PC-3 (cell line): ENCODE measurements around the gene KRT23. TPM values are rescaled to one million over a fixed set of nuclear protein-coding genes. Genes with fewer than 3 reads are reported as not detected.

Experiments
- ATAC-seq: fragments of 200-7000 bp; cut with Tn5 transposase; 2 replicates; pipeline ENCODE4 v1.9.1; 2020; ENCODE audit warnings: mild to moderate bottlenecking, moderate library complexity
- BruUV-seq: library from RNA; stranded (reverse); fragments of 400-500 nt; replicated peaks from 2 replicates; lab custom pipeline; 2021; lab: Mats Ljungman, UMichigan
- CTCF ChIA-PET: fragments of 300-600 bp; sonication (Branson Sonifier 250); formaldehyde crosslinking; loops from one replicate; lab custom pipeline; 2022; ENCODE audit warnings: antibody characterized with exemption; lab: Charles Lee
- POLR2A ChIA-PET: fragments of 300-600 bp; sonication (Branson Sonifier 250); formaldehyde crosslinking; loops from one replicate; lab custom pipeline; 2022; ENCODE audit warnings: antibody characterized with exemption; ENCODE audit not compliant: unreplicated experiment; lab: Charles Lee
- DNase-seq: peaks from one replicate; pipeline ENCODE4 v3.0.0-alpha.2; 2015
- H2AFZ ChIP-seq: fragments of 300-600 bp; sonication (generic); 2 replicates; pipeline ENCODE4 v1.6.0; 2016; ENCODE audit warnings: antibody characterized with exemption, low read length
- H3F3A ChIP-seq: fragments of 300-600 bp; sonication (generic); one replicate; pipeline ENCODE4 v1.6.0; 2017; ENCODE audit warnings: antibody characterized with exemption, low read length, control low read depth, mild to moderate bottlenecking; ENCODE audit not compliant: unreplicated experiment
- H3K27ac ChIP-seq: fragments of 300-600 bp; sonication (generic); 2 replicates; pipeline ENCODE4 v1.5.1; 2016; ENCODE audit warnings: mild to moderate bottlenecking, low read length
- H3K27me3 ChIP-seq: fragments of 300-600 bp; sonication (generic); 2 replicates; pipeline ENCODE4 v1.6.1; 2016; ENCODE audit warnings: low read length, mixed read lengths
- H3K36me3 ChIP-seq: fragments of 300-600 bp; sonication (generic); 2 replicates; pipeline ENCODE4 v1.6.1; 2016; ENCODE audit warnings: low read depth, mixed run types, low read length, mixed read lengths
- H3K4me1 ChIP-seq: fragments of 300-600 bp; sonication (generic); 2 replicates; pipeline ENCODE4 v1.5.1; 2016; ENCODE audit warnings: low read length; ENCODE audit not compliant: insufficient read depth
- H3K4me2 ChIP-seq: fragments of 300-600 bp; sonication (generic); 2 replicates; pipeline ENCODE4 v1.6.0; 2016; ENCODE audit warnings: low read length
- H3K4me3 ChIP-seq: fragments of 300-600 bp; sonication (generic); 2 replicates; pipeline ENCODE4 v1.5.1; 2016; ENCODE audit warnings: mild to moderate bottlenecking, low read length, mixed read lengths
- H3K79me2 ChIP-seq: fragments of 300-600 bp; sonication (generic); 2 replicates; pipeline ENCODE4 v1.6.1; 2017; ENCODE audit warnings: low read length, mixed read lengths
- H3K9ac ChIP-seq: fragments of 300-600 bp; sonication (generic); 2 replicates; pipeline ENCODE4 v1.6.0; 2016; ENCODE audit warnings: mild to moderate bottlenecking, low read length
- H3K9me2 ChIP-seq: fragments of 300-600 bp; sonication (generic); replicated peaks from 2 replicates; pipeline ENCODE4 v1.6.1; 2016; ENCODE audit warnings: mixed run types, low read length, mixed read lengths
- H3K9me3 ChIP-seq: fragments of 300-600 bp; sonication (generic); 2 replicates; pipeline ENCODE4 v1.6.1; 2016; ENCODE audit warnings: low read length, mixed read lengths
- H4K20me1 ChIP-seq: fragments of 300-600 bp; sonication (generic); 2 replicates; pipeline ENCODE4 v1.6.1; 2016; ENCODE audit warnings: low read length, mixed read lengths
- EZH2 ChIP-seq: fragments of 300-600 bp; sonication (generic); IDR thresholded peaks from one replicate; pipeline ENCODE4 v1.6.1; 2017; ENCODE audit warnings: antibody characterized with exemption, mild to moderate bottlenecking, low read length; ENCODE audit not compliant: unreplicated experiment
- EZH2phosphoT487 ChIP-seq: fragments of 300-600 bp; sonication (generic); IDR thresholded peaks from 2 replicates; pipeline ENCODE4 v1.6.1; 2018; ENCODE audit warnings: mild to moderate bottlenecking, antibody characterized with exemption, low read length, borderline replicate concordance
- intact Hi-C: fragments of 100-400 bp; cut with micrococcal nuclease; formaldehyde crosslinking; loops from 2 replicates; pipeline ENCODE4 v1.9.0; 2023
- total RNA-seq: library from RNA; depleted of rRNA; stranded (reverse); fragments of >200 nt; gene quantifications from 2 replicates; pipeline ENCODE4 v1.2.3, GENCODE V29; 2014
- TF ChIP-seq, protein P1 (sequence below): fragments of 300-600 bp; sonication (generic); conservative IDR thresholded peaks from 2 replicates; pipeline ENCODE4 v1.5.1; 2017; ENCODE audit warnings: antibody characterized with exemption, low read depth, mild to moderate bottlenecking, low read length

The KRT23 gene
- total RNA-seq, 1 experiment from 2014 or later = not detected

DNA sequence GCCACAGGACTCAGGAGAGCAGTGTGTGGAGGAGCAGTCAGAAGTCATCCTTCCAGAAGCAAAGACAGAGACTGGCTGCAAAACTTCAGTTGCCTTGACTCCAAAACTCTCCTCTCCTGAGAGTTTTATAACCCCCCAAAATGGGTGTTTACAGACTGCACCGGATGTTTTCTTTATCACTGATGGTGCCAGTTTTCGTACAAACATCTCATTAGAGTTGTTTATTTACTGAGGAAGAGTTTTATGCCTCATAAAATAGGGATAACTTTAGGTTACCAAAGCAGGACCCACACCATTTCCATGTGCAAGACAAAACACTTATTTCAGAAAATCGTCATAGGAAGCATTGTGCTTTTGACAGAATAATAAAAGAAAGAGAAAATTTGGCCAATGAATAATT is 46.8 kb upstream of the KRT23 start, which contains the start of gene KRT40:
TSS of gene KRT40 (minus strand) at position 101 of the 400 bp plus-strand sequence. CDS start at position 48, 53 bp downstream.
- Histone ChIP-seq H3K36me3 (no peaks in the 10 kb centered on the region), H3K9me2 (no peaks in the 10 kb centered on the region), H3K4me1 (no peaks in the 10 kb centered on the region), H3F3A (no peaks in the 10 kb centered on the region), H3K27ac (no peak within 1 kb of the TSS), H2AFZ (no peak within 1 kb of the TSS), H3K4me2 (no peak within 1 kb of the TSS), H4K20me1 (no peaks in the 10 kb centered on the region), H3K9me3 (no peaks in the 10 kb centered on the region), H3K9ac (no peak within 1 kb of the TSS), H3K27me3 (no peaks in the 10 kb centered on the region), H3K79me2 (no peaks in the 10 kb centered on the region), H3K4me3 (no peak within 1 kb of the TSS)
- intact Hi-C loops = no loop called here
- no peak for DNase-seq
- CTCF ChIA-PET = no interaction called here
- POLR2A ChIA-PET = no interaction called here
- no peak for ATAC-seq
- no TSS peak for BruUV-seq
- no peak for TF ChIP-seq EZH2phosphoT487
- TF ChIP-seq, protein P1, sequence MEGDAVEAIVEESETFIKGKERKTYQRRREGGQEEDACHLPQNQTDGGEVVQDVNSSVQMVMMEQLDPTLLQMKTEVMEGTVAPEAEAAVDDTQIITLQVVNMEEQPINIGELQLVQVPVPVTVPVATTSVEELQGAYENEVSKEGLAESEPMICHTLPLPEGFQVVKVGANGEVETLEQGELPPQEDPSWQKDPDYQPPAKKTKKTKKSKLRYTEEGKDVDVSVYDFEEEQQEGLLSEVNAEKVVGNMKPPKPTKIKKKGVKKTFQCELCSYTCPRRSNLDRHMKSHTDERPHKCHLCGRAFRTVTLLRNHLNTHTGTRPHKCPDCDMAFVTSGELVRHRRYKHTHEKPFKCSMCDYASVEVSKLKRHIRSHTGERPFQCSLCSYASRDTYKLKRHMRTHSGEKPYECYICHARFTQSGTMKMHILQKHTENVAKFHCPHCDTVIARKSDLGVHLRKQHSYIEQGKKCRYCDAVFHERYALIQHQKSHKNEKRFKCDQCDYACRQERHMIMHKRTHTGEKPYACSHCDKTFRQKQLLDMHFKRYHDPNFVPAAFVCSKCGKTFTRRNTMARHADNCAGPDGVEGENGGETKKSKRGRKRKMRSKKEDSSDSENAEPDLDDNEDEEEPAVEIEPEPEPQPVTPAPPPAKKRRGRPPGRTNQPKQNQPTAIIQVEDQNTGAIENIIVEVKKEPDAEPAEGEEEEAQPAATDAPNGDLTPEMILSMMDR = no peak
- no peak for TF ChIP-seq EZH2

DNA sequence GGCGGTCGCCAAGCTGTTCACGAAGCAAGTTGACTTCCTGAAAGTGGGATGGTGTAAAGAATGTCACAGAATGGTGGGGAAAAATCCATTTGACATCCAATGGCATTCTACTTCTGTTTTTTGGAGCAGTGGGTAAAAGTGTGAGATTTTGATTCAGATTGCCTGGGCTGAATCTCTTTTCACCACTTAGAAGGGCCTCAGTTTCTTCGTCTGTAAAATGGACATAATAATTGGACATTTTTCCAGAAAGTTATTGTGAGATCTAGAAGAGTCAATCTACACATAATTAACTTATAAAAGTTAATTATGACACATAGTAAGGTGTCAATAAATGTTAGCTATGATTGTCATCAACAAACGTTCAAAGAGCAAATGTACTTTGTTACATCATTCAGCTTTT is 43.7 kb upstream of the KRT23 start:
- peaks cover 6% of the 10 kb centered on the region; the same call in 1 of the 2 replicates for H3K4me1 ChIP-seq
- no peaks in the 10 kb centered on the region for H3K27me3 ChIP-seq
- no peak overlapping the region for H2AFZ ChIP-seq
- H3K27ac ChIP-seq = no peak overlapping the region
- no peaks in the 10 kb centered on the region for H3K36me3 ChIP-seq
- intact Hi-C loops = no loop called here
- TF ChIP-seq EZH2 = no peak
- DNase-seq (no peak), ATAC-seq (no peak)
- no peaks in the 10 kb centered on the region for H3K9me2 ChIP-seq
- H3F3A ChIP-seq = no peaks in the 10 kb centered on the region
- H3K4me2 ChIP-seq = no peak overlapping the region
- ChIA-PET POLR2A (no interaction called here), CTCF (no interaction called here)
- H4K20me1 ChIP-seq = no peaks in the 10 kb centered on the region
- no peaks in the 10 kb centered on the region for H3K79me2 ChIP-seq
- no peak overlapping the region for H3K4me3 ChIP-seq
- BruUV-seq = no TSS peak
- no peak overlapping the region for H3K9ac ChIP-seq
- H3K9me3 ChIP-seq = no peaks in the 10 kb centered on the region

DNA sequence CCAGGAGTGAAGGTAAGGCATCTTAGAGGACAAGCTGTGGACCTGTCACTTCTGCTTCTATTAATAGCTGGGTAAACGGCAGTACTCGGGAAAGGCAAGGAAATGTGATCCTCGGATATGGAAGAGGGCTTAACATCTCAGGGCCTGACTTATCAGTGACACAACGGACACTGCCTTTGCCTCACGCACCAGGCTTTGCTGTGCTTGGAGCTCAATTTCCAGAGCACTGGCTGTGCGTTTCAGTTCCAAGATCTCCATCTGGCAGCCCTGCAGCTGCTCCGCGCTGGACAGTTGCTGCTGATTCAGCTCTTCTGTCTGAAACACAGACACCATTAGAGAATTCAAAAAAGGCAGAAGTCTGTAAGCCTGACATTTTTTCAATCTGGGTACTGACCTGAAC is 43.1 kb upstream of the KRT23 start:
- no peaks in the 10 kb centered on the region for H3F3A ChIP-seq
- no peak overlapping the region for H2AFZ ChIP-seq
- no peak overlapping the region for H3K27ac ChIP-seq
- H3K4me2 ChIP-seq = no peak overlapping the region
- H3K36me3 ChIP-seq = no peaks in the 10 kb centered on the region
- no peaks in the 10 kb centered on the region for H3K27me3 ChIP-seq
- no peaks in the 10 kb centered on the region for H3K9me2 ChIP-seq
- H3K4me3 ChIP-seq = no peak overlapping the region
- no peaks in the 10 kb centered on the region for H3K9me3 ChIP-seq
- no TSS peak for BruUV-seq
- H3K4me1 ChIP-seq = peaks cover 6% of the 10 kb centered on the region; the same call in 1 of the 2 replicates
- ChIA-PET POLR2A (no interaction called here), CTCF (no interaction called here)
- ATAC-seq = no peak
- no peak overlapping the region for H3K9ac ChIP-seq
- no peaks in the 10 kb centered on the region for H3K79me2 ChIP-seq
- intact Hi-C loops = no loop called here
- DNase-seq = no peak
- H4K20me1 ChIP-seq = no peaks in the 10 kb centered on the region
- TF ChIP-seq, protein P1 = no peak
- TF ChIP-seq EZH2 = no peak
- no peak for TF ChIP-seq EZH2phosphoT487
